Right atrium auricular region (tissue), 2 donors: ENCODE measurements around the gene PTGDS. TPM values are rescaled to one million over a fixed set of nuclear protein-coding genes. Genes with fewer than 3 reads are reported as not detected.
A peak's percentile ranks its signal among the peaks of the same experiment; 100 is the strongest.

Experiments used
- DNase-seq: peaks from one replicate; pipeline ENCODE4 v3.0.0-alpha.2; 2019; ENCODE audit warnings: low spot score
- H3K27ac ChIP-seq, 2 donors: fragments of 200-600 bp; sonication (generic); 1 replicate in 1 of 2; 2 replicates in 1 of 2; pipeline ENCODE4 v1.5.1; 2016 to 2019
- H3K27me3 ChIP-seq, 2 donors: fragments of 200-600 bp; sonication (generic); one replicate each; pipeline versions ENCODE4 v1.5.1 to v1.6.0; 2017 to 2019
- H3K36me3 ChIP-seq: fragments of 200-600 bp; sonication (generic); one replicate; pipeline ENCODE4 v1.5.1; 2016
- H3K4me1 ChIP-seq, 2 donors: fragments of 200-600 bp; sonication (generic); one replicate each; pipeline versions ENCODE4 v1.5.1 to v1.6.0; 2017 to 2019
- H3K4me3 ChIP-seq, 2 donors: fragments of 200-600 bp; sonication (generic); 1 replicate in 1 of 2; 2 replicates in 1 of 2; pipeline ENCODE4 v1.5.1; 2017 to 2019; ENCODE audit warnings: mild to moderate bottlenecking in 1 of 2, moderate library complexity in 1 of 2
- H3K9me3 ChIP-seq, 2 donors: fragments of 200-600 bp; sonication (generic); one replicate each; pipeline ENCODE4 v1.5.1; 2019
- total RNA-seq, 2 donors: library from RNA; depleted of rRNA; stranded (reverse); fragments of >200 nt; gene quantifications; one replicate each; pipeline ENCODE4 v1.1.0, GENCODE V29; 2016
- TF ChIP-seq, protein P1 (sequence below), 2 donors: fragments of 200-600 bp; sonication (generic); IDR thresholded peaks; one replicate each; pipeline ENCODE4 v1.5.1; 2019; ENCODE audit warnings: antibody characterized with exemption in 2 of 2

Gene PTGDS
- total RNA-seq, 2 donors from 2014 or later: 1,799 to 2,426 TPM

- Histone ChIP-seq H3K27ac (peak within 1 kb of the TSS; percentile 91 to 95), H3K4me3 (peak within 1 kb of the TSS; percentile 85 to 87), H3K36me3 (peaks cover 34% of the 10 kb centered on the region), H3K9me3 (no peaks in the 10 kb centered on the region), H3K4me1 (peaks cover 0 to 61% of the 10 kb centered on the region in 2 donors), H3K27me3 (no peaks in the 10 kb centered on the region)
- TF ChIP-seq, protein P1, sequence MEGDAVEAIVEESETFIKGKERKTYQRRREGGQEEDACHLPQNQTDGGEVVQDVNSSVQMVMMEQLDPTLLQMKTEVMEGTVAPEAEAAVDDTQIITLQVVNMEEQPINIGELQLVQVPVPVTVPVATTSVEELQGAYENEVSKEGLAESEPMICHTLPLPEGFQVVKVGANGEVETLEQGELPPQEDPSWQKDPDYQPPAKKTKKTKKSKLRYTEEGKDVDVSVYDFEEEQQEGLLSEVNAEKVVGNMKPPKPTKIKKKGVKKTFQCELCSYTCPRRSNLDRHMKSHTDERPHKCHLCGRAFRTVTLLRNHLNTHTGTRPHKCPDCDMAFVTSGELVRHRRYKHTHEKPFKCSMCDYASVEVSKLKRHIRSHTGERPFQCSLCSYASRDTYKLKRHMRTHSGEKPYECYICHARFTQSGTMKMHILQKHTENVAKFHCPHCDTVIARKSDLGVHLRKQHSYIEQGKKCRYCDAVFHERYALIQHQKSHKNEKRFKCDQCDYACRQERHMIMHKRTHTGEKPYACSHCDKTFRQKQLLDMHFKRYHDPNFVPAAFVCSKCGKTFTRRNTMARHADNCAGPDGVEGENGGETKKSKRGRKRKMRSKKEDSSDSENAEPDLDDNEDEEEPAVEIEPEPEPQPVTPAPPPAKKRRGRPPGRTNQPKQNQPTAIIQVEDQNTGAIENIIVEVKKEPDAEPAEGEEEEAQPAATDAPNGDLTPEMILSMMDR (IDR thresholded peaks at IDR 0.05): peak; percentile 97 to 99
- peak; percentile 91 for DNase-seq
These were observed 32.6 kb upstream of the PTGDS start, which contains the start of the genes C8G and FBXW5 for GRCh38 chr9:136944519-136945332. TSS of gene C8G (plus strand) at chr9:136945243. CDS start at chr9:136945321, 78 bp downstream. TSS of gene FBXW5 (minus strand) at chr9:136944738. CDS start at chr9:136944083, 655 bp downstream.

DNA sequence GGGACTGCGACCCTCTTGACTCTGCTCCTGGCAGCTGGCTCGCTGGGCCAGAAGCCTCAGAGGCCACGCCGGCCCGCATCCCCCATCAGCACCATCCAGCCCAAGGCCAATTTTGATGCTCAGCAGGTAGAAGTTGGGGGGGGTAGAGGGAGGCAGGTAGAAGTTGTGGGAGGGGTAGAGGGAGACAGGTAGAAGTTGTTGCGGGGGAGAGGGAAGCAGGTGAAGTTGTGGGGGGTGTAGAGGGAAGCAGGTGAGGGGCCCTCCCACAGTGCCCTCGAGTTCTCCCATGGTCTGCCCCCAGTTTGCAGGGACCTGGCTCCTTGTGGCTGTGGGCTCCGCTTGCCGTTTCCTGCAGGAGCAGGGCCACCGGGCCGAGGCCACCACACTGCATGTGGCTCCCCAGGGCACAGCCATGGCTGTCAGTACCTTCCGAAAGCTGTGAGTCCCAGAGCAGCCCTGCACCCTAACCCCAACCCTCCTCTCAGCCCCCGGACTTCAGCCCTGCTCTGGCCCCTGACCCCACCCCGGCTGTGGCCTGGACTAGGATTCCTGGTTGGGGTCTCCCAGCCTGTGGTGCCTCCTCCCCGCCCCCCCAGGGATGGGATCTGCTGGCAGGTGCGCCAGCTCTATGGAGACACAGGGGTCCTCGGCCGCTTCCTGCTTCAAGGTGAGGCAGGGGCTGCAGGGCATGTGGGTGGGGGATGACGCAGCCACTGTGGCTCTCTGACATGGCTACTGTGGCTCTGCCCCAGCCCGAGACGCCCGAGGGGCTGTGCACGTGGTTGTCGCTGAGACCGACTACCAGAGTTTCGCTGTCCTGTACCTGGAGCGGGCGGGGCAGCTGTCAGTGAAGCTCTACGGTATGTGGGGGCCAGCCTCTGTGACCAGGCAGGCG is 31.7 kb upstream of the PTGDS start:
- Histone ChIP-seq H3K4me3 (no peak overlapping the region), H3K9me3 (no peaks in the 10 kb centered on the region), H3K27ac (peak overlapping the region; percentile 51 to 95), H3K4me1 (peaks cover 0 to 64% of the 10 kb centered on the region in 2 donors), H3K27me3 (no peaks in the 10 kb centered on the region), H3K36me3 (peaks cover 25% of the 10 kb centered on the region)
- DNase-seq: no peak
- TF ChIP-seq, protein P1 (IDR thresholded peaks at IDR 0.05): no peak

GRCh38 chr9:136946228-136947027 is 30.9 kb upstream of the PTGDS start:
- Histone ChIP-seq H3K36me3 (peaks cover 17% of the 10 kb centered on the region), H3K27me3 (no peaks in the 10 kb centered on the region), H3K4me1 (peaks cover 0 to 68% of the 10 kb centered on the region in 2 donors), H3K27ac (peak overlapping the region; percentile 85 to 98), H3K9me3 (no peaks in the 10 kb centered on the region), H3K4me3 (no peak overlapping the region)
- no peak for DNase-seq
- TF ChIP-seq, protein P1 (IDR thresholded peaks at IDR 0.05): no peak

DNA sequence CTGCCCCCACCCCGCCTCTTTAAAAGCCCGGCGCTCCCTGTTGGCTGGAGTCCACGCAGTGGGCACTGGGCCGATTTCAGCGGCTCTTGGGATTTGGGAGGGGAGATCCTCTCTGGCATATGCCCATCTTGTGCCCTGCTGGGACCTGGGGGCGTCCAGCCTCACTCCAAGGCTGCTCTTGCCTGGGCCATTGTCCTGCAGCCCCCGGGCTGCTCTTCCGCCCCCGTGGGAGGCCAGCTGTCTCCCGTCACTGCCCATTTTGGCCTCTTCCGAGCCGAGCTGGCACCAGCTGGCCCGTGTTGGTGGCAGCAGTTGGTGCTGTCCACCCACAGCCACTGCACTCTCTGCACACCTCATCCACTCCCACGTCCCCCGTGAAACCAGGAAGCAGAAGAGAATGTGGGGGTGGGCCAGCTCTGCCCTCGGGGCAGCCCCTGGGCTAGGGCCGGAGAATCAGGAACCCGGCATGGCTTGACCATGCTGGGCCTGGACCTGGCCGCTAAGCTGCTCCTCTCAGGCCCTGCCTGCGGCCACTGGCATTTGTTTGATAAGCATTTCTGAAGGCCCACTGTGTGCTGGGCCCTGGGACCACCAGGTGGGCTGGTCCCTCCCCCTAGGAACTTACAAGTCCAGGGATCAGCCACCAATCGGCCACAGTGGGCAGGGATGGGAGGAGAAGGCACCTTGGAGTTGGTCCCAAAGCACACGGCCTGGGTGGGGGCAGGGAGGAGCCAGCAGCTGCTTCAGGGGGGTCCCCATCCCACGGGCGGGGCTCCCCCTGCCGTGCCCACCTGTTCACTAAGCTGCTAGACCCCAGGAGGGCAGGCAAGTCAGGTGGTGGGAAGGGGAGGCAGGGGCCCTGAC is 30.0 kb upstream of the PTGDS start:
- TF ChIP-seq, protein P1 (IDR thresholded peaks at IDR 0.05): no peak
- Histone ChIP-seq H3K27ac (peak overlapping the region; percentile 85 to 98), H3K4me1 (peaks cover 0 to 76% of the 10 kb centered on the region in 2 donors), H3K27me3 (no peaks in the 10 kb centered on the region), H3K9me3 (no peaks in the 10 kb centered on the region), H3K36me3 (peaks cover 8% of the 10 kb centered on the region), H3K4me3 (no peak overlapping the region)
- no peak for DNase-seq
